GM12878 (cell line): Measurements from ENCODE around the gene COL27A1. TPM values are rescaled to one million over a fixed set of nuclear protein-coding genes. Genes with fewer than 3 reads are reported as not detected.

ENCODE experiments used
- ATAC-seq: fragments of 200-7000 bp; cut with Tn5 transposase; 3 replicates; pipeline ENCODE4 v1.9.1; 2020; ENCODE audit warnings: mild to moderate bottlenecking, moderate library complexity
- BruUV-seq: library from RNA; stranded (reverse); fragments of 400-500 nt; replicated peaks from 2 replicates; lab custom pipeline; 2021; lab: Mats Ljungman, UMichigan
- CTCF ChIA-PET: fragments of 300-600 bp; sonication (Branson Sonifier 250); formaldehyde crosslinking; extraction: SDS; loops from one replicate; lab custom pipeline; 2021; ENCODE audit warnings: inconsistent platforms; lab: Yijun Ruan, JAX
- POLR2A ChIA-PET: fragments of 350-600 bp; formaldehyde crosslinking; extraction: SDS; loops from one replicate; lab custom pipeline; 2021; ENCODE audit warnings: inconsistent platforms; lab: Charles Lee
- RAD21 ChIA-PET: fragments of 300-600 bp; sonication (Branson Sonifier 250); formaldehyde crosslinking; loops from one replicate; lab custom pipeline; 2023; ENCODE audit warnings: antibody characterized with exemption; ENCODE audit not compliant: unreplicated experiment; lab: Charles Lee
- SMC1A ChIA-PET: fragments of 300-600 bp; sonication (Branson Sonifier 250); formaldehyde crosslinking; loops from one replicate; lab custom pipeline; 2023; ENCODE audit not compliant: unreplicated experiment, uncharacterized antibody; lab: Charles Lee
- DNase-seq: peaks from one replicate; pipeline ENCODE4 v3.0.0-alpha.2; 2011; ENCODE audit warnings: low read depth, low spot score
- FAIRE-seq: peaks from 3 replicates; lab custom pipeline; 2011; peaks lifted over from hg19 to GRCh38; lab: Jason Lieb, UNC
- H2AFZ ChIP-seq: 2 replicates; pipeline ENCODE4 v1.6.0; 2011; ENCODE audit warnings: low read depth, low read length, control low read depth; ENCODE audit not compliant: control insufficient read depth
- H3K27ac ChIP-seq: 2 replicates; pipeline ENCODE4 v1.5.1; 2011; ENCODE audit warnings: control low read depth; ENCODE audit not compliant: control insufficient read depth, insufficient read depth
- H3K27me3 ChIP-seq, 2 experiments: replicated peaks in 1 of 2; 2 replicates each; pipeline versions ENCODE4 v1.6.0 to v1.6.1; 2011; ENCODE audit warnings: low read length in 1 of 2; ENCODE audit not compliant: control insufficient read depth in 2 of 2, insufficient read depth in 2 of 2
- H3K36me3 ChIP-seq, 2 experiments: 2 replicates each; pipeline ENCODE4 v1.5.1; 2011; ENCODE audit warnings: low read length in 1 of 2; ENCODE audit not compliant: control insufficient read depth in 2 of 2, insufficient read depth in 2 of 2
- H3K4me1 ChIP-seq: 2 replicates; pipeline ENCODE4 v1.6.1; 2011; ENCODE audit warnings: mild to moderate bottlenecking, low read length, moderate library complexity, mixed read lengths; ENCODE audit not compliant: control insufficient read depth, insufficient read depth
- H3K4me2 ChIP-seq: 2 replicates; pipeline ENCODE4 v1.6.0; 2011; ENCODE audit warnings: control low read depth; ENCODE audit not compliant: control insufficient read depth, insufficient read depth
- H3K4me3 ChIP-seq: fragments of 200-600 bp; sonication (generic); 2 replicates; pipeline ENCODE4 v1.5.1; 2016
- H3K79me2 ChIP-seq: 2 replicates; pipeline ENCODE4 v1.6.0; 2011; ENCODE audit warnings: low read length; ENCODE audit not compliant: control insufficient read depth, insufficient read depth
- H3K9ac ChIP-seq: 2 replicates; pipeline ENCODE4 v1.8.0; 2011; ENCODE audit warnings: low read length, control low read depth, mixed read lengths; ENCODE audit not compliant: control insufficient read depth, insufficient read depth
- H3K9me3 ChIP-seq: replicated peaks from 3 replicates; pipeline ENCODE4 v1.5.1; 2011; ENCODE audit warnings: mild to moderate bottlenecking, low read length; ENCODE audit not compliant: control insufficient read depth, insufficient read depth
- H4K20me1 ChIP-seq: 2 replicates; pipeline ENCODE4 v1.6.0; 2011; ENCODE audit not compliant: control insufficient read depth, insufficient read depth
- ATF7 ChIP-seq: fragments of 450-650 bp; IDR thresholded peaks from 2 replicates; pipeline ENCODE4 v1.6.1; 2016; ENCODE audit warnings: low read depth, mild to moderate bottlenecking
- BACH1 ChIP-seq: fragments of 450-650 bp; IDR thresholded peaks from 2 replicates; pipeline ENCODE4 v1.6.1; 2017; ENCODE audit warnings: mild to moderate bottlenecking, borderline replicate concordance
- BCL3 ChIP-seq: IDR thresholded peaks from 2 replicates; pipeline ENCODE4 v1.6.1; 2011; ENCODE audit warnings: borderline replicate concordance, low read depth, mild to moderate bottlenecking, moderate library complexity, low read length; ENCODE audit not compliant: insufficient read depth, poor library complexity, severe bottlenecking
- CBFB ChIP-seq: IDR thresholded peaks from 2 replicates; pipeline ENCODE4 v1.6.1; 2016; ENCODE audit warnings: antibody characterized with exemption, low read depth
- CHD1 ChIP-seq: IDR thresholded peaks from 2 replicates; pipeline ENCODE4 v1.6.1; 2012; ENCODE audit warnings: low read depth, low read length, improper control_type of control experiment
- EED ChIP-seq: sonication (generic); IDR thresholded peaks from 2 replicates; pipeline ENCODE4 v1.6.1; 2016; ENCODE audit warnings: antibody characterized with exemption, low read depth
- EGR1 ChIP-seq, 2 experiments: IDR thresholded peaks; 1 replicate in 1 of 2; 2 replicates in 1 of 2; pipeline ENCODE4 v1.6.1; 2011 to 2012; ENCODE audit warnings: low read depth in 2 of 2, low read length in 2 of 2, borderline replicate concordance in 1 of 2, mild to moderate bottlenecking in 1 of 2, moderate library complexity in 1 of 2
- ESRRA ChIP-seq: IDR thresholded peaks from 2 replicates; pipeline ENCODE4 v1.6.1; 2012; ENCODE audit warnings: mild to moderate bottlenecking, low read length, improper control_type of control experiment
- FOS ChIP-seq: IDR thresholded peaks from 3 replicates; pipeline ENCODE4 v1.6.1; 2011; ENCODE audit warnings: borderline replicate concordance; ENCODE audit not compliant: insufficient read length; ENCODE audit errors: extremely low read depth
- HDAC2 ChIP-seq: fragments of 200-600 bp; sonication (generic); IDR thresholded peaks from 2 replicates; pipeline ENCODE4 v1.6.1; 2017
- MEF2B ChIP-seq: fragments of 450-650 bp; IDR thresholded peaks from 2 replicates; pipeline ENCODE4 v1.6.1; 2018; ENCODE audit warnings: mild to moderate bottlenecking, moderate library complexity; ENCODE audit not compliant: partially characterized antibody, poor library complexity, severe bottlenecking
- MYB ChIP-seq: fragments of 150-350 bp; IDR thresholded peaks from 2 replicates; pipeline ENCODE4 v1.6.1; 2014; ENCODE audit warnings: mild to moderate bottlenecking, low read depth, low read length, borderline replicate concordance
- PML ChIP-seq: IDR thresholded peaks from 2 replicates; pipeline ENCODE4 v1.6.1; 2012; ENCODE audit warnings: low read length, inconsistent platforms
- RAD51 ChIP-seq: fragments of 450-650 bp; IDR thresholded peaks from 2 replicates; pipeline ENCODE4 v1.6.1; 2016; ENCODE audit warnings: moderate library complexity, mild to moderate bottlenecking, inconsistent platforms
- SIX5 ChIP-seq: IDR thresholded peaks from 2 replicates; pipeline ENCODE4 v1.6.1; 2011; ENCODE audit warnings: mild to moderate bottlenecking, low read depth, low read length, moderate library complexity; ENCODE audit not compliant: severe bottlenecking
- SMAD5 ChIP-seq: IDR thresholded peaks from 2 replicates; pipeline ENCODE4 v1.6.1; 2016; ENCODE audit warnings: antibody characterized with exemption, low read depth
- TCF3 ChIP-seq: IDR thresholded peaks from 2 replicates; pipeline ENCODE4 v1.6.1; 2012; ENCODE audit warnings: low read depth, mild to moderate bottlenecking, low read length, borderline replicate concordance; ENCODE audit not compliant: insufficient read depth
- USF1 ChIP-seq: IDR thresholded peaks from 2 replicates; pipeline ENCODE4 v1.6.1; 2011; ENCODE audit warnings: borderline replicate concordance, low read depth, mild to moderate bottlenecking, moderate library complexity, mixed read lengths, low read length; ENCODE audit not compliant: insufficient read depth; ENCODE audit errors: extremely low read length
- WGBS: methylation state at CpG from one replicate; pipeline ENCODE4 v1.1.6; 2016; ENCODE audit warnings: low lambda C conversion rate; ENCODE audit not compliant: insufficient replicate concordance, insufficient coverage; ENCODE audit errors: missing lambda C conversion rate; 5-methylcytosine and 5-hydroxymethylcytosine counted together
- in situ Hi-C: fragments of 300-500 bp; cut with MboI; formaldehyde crosslinking; loops from 9 replicates; pipeline ENCODE4 v1.14.3; 2018; ENCODE audit warnings: mixed read lengths
- intact Hi-C: fragments of 100-400 bp; cut with micrococcal nuclease; formaldehyde crosslinking; loops from one replicate; pipeline ENCODE4 v1.14.2; 2022; ENCODE audit not compliant: unreplicated experiment
- polyA plus RNA-seq, 11 experiments: library from polyadenylated mRNA; depleted of rRNA in 4 of 11; unstranded in 6 of 11; stranded (reverse) in 5 of 11; fragments of >200 nt; fragmentation: Nextera tagmentation in 4 of 11; fragmentation: Illumina TruSeq in 1 of 11; extraction: Ambion mirVana in 4 of 11; extraction: Trizol in 1 of 11; gene quantifications; 1 replicate in 1 of 11; 2 replicates in 10 of 11; pipeline versions ENCODE4 v1.2.1 to v1.2.3, GENCODE V29; 2011 to 2016; ENCODE audit warnings: inconsistent platforms in 2 of 11, missing spikeins in 2 of 11, low read depth in 1 of 11
- total RNA-seq, 4 experiments: library from RNA; depleted of rRNA in 3 of 4; stranded (reverse); fragments of >200 nt in 3 of 4; fragmentation: Illumina TruSeq in 1 of 4; extraction: Trizol in 1 of 4; gene quantifications; 2 replicates each; pipeline versions ENCODE4 v1.2.1 to v1.2.3, GENCODE V29; 2013 to 2021

The COL27A1 gene
- total and polyA plus RNA-seq, 10 of the 15 experiments (the other 5 are each of a cell fraction or from before 2014, with no cell fraction given), result 0.10 TPM; not detected in 9

- no peak for FAIRE-seq
Measured at GRCh38 chr9:114238891-114239875, 83.8 kb downstream of the COL27A1 start.

More at GRCh38 chr9:114238891-114239875, 83.8 kb downstream of the COL27A1 start:
- RAD21 ChIA-PET, result no interaction called here
- H3K9ac ChIP-seq, result no peak overlapping the region
- H3K4me3 ChIP-seq, result no peak overlapping the region
- in situ Hi-C loops, result no loop called here
- no peaks in the 10 kb centered on the region for H3K9me3 ChIP-seq
- CTCF ChIA-PET, result interaction anchor here (1.6 kb wide), 1 partner anchor 52 kb away, joined by 5 read pairs; no protein-coding TSS in a partner anchor
- WGBS, result 15% methylated on average over 14 of the region's 14 CpGs
- no peaks in the 10 kb centered on the region for H3K4me1 ChIP-seq
- ATAC-seq, result no peak
- H3K27ac ChIP-seq, result no peak overlapping the region
- SMC1A ChIA-PET, result no interaction called here
- no peak overlapping the region for H2AFZ ChIP-seq
- intact Hi-C loops, result no loop called here
- H3K79me2 ChIP-seq, result no peaks in the 10 kb centered on the region
- TF ChIP-seq EGR1 (IDR thresholded peaks at IDR 0.05; ENCODE audit: borderline replicate concordance in 1 of 2, low read depth in 2 of 2, low read length in 2 of 2) (no peak), USF1 (no peak), ATF7 (no peak), BCL3 (no peak), BACH1 (no peak), MEF2B (no peak), TCF3 (no peak), EED (no peak), CBFB (no peak), HDAC2 (no peak), ESRRA (no peak), PML (no peak), FOS (no peak), CHD1 (no peak), MYB (no peak), SMAD5 (no peak), RAD51 (no peak), SIX5 (no peak)
- no peaks in the 10 kb centered on the region for H3K36me3 ChIP-seq
- POLR2A ChIA-PET, result no interaction called here
- peaks cover 0 to 3% of the 10 kb centered on the region in 2 experiments; a peak in 2 of 4 replicates for H3K27me3 ChIP-seq
- no peak for DNase-seq
- no peaks in the 10 kb centered on the region for H4K20me1 ChIP-seq
- no TSS peak for BruUV-seq
- H3K4me2 ChIP-seq, result no peak overlapping the region
